Kidney epithelial cell (primary cell): ENCODE measurements around the gene TSHB. TPM values are rescaled to one million over a fixed set of nuclear protein-coding genes. Genes with fewer than 3 reads are reported as not detected.

Experiments
- DNase-seq: peaks from one replicate; pipeline ENCODE4 v3.0.0-alpha.2; 2010; ENCODE audit warnings: low read depth
- H3K27me3 ChIP-seq: 2 replicates; pipeline ENCODE4 v1.6.0; 2011; ENCODE audit warnings: low read length; ENCODE audit not compliant: control insufficient read depth, insufficient read depth
- H3K36me3 ChIP-seq: 2 replicates; pipeline ENCODE4 v1.5.1; 2011; ENCODE audit warnings: low read length; ENCODE audit not compliant: control insufficient read depth, insufficient read depth
- H3K4me3 ChIP-seq: 2 replicates; pipeline ENCODE4 v1.5.1; 2011; ENCODE audit warnings: low read depth, mild to moderate bottlenecking, control low read depth, low read length
- CTCF ChIP-seq: IDR thresholded peaks from 2 replicates; pipeline ENCODE4 v1.5.1; 2011; ENCODE audit warnings: mild to moderate bottlenecking, moderate library complexity, low read length, control low read depth, inconsistent platforms; ENCODE audit not compliant: insufficient read depth, poor library complexity, severe bottlenecking
- total RNA-seq: library from RNA; depleted of rRNA; stranded (reverse); fragments of >200 nt; gene quantifications from 2 replicates; pipeline ENCODE4 v1.2.3, GENCODE V29; 2015

Gene TSHB
- total RNA-seq, 1 donor from 2014 or later: not detected

DNA sequence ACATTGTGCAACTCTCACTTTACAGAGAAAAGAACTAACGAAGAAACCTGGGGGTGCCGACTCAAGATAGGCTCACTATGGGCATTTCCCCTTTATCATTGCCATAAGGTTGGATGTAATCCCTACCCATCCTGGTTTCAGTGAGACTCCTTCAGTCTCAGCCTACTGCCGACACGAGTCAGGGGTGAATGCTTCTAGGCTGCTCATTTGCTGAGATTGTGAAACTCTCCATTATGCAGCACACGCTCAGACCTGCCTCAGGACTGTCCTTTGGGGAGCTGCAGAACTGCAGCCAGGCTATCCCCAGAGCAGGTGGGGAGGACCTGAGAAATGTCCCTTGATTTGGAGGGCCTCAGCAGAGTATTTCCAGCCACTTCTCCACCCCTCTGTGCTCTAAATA lies 22.2 kb downstream of the TSHB start:
- no peak for TF ChIP-seq CTCF
- Histone ChIP-seq H3K4me3 (no peak overlapping the region), H3K27me3 (no peaks in the 10 kb centered on the region), H3K36me3 (no peaks in the 10 kb centered on the region)
- no peak for DNase-seq

DNA sequence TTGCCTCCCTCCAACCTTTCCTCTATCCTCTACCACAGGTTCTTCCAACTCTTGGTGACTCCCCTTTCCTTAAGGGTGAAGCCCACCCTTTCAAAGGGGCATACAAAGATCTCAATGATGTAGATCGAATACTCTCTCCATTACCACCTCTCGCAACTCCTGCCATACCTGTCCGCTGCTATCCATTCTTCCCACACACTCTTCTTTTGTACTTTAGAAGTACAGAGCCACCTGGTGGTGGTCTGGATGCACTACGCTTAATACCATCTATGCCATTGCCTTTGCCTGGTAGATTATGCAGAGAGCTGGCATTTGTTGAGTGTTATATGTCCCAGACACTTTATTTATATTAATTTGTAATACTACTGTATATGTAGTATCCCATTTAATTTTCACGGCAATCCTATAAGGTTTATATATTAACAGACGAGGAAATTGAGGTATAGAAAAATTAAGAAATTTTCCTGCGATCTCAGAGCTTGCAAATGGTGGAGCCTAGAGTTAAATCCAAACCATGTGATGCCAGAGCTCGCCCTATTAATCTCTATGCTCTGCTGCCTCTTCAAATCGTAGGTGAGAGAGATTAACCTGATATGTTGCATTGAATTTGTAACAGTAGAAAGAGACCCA lies 22.9 kb downstream of the TSHB start:
- Histone ChIP-seq H3K36me3 (no peaks in the 10 kb centered on the region), H3K4me3 (no peak overlapping the region), H3K27me3 (no peaks in the 10 kb centered on the region)
- peak; percentile 16 for DNase-seq
- TF ChIP-seq CTCF: peak; percentile 87

GRCh38 chr1:115056395-115056798 lies 26.8 kb downstream of the TSHB start:
- no peak overlapping the region for H3K4me3 ChIP-seq
- TF ChIP-seq CTCF: no peak
- no peaks in the 10 kb centered on the region for H3K36me3 ChIP-seq
- peak; percentile 92 for DNase-seq
- no peaks in the 10 kb centered on the region for H3K27me3 ChIP-seq

DNA sequence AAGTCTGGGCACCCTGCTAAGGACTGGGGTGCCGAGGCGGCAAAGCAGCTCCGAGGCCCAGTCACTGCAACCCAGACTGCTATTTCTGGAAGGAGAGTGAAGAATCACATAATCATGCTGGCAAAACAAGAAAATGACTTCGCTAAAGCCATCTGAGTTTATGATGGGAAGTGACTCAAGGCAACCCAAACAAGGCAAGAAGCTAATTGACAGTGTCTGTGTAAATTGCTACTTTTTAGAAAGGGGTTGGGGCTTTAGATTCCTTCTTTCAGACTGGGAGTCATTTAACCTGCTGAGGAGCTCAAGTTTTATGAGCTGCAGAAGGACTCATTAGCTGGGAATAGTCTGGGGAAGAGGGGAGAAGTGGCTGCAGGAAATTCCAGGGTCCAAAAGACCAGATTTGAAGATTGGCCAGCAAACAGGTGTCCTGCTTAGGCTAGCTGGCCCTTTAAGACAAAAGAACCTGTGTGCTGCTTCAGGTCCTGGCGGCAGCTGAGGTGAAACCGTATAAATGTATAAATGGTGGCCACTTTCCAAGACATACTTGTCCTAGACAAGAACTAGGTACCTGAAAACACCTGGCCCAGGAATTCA lies 28.1 kb downstream of the TSHB start:
- no peak for TF ChIP-seq CTCF
- no peaks in the 10 kb centered on the region for H3K36me3 ChIP-seq
- H3K27me3 ChIP-seq: no peaks in the 10 kb centered on the region
- H3K4me3 ChIP-seq: no peak overlapping the region
- DNase-seq: no peak

- Histone ChIP-seq H3K27me3 (no peaks in the 10 kb centered on the region), H3K4me3 (no peak overlapping the region), H3K36me3 (no peaks in the 10 kb centered on the region)
- DNase-seq: no peak
- TF ChIP-seq CTCF: no peak
Observed at GRCh38 chr1:115059316-115059715, 29.7 kb downstream of the TSHB start.

DNA sequence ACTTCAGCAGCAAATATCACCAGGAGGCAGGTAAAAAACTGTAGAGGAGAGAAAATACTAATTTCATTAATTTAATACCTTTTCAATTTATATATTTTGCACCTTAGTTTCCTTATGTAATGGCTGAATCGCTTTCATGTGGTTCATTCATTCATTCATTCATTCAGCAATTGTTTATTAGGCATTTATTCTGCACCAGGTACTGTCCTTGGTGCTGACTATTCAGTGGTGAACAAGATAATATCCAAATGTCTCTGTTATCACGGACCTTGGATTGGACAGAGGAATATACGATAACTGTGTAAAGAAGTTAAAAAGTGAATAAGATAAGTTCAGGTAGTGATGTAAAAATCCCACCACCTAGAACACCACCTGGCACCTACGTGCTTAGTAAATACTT lies 30.9 kb downstream of the TSHB start:
- Histone ChIP-seq H3K4me3 (no peak overlapping the region), H3K27me3 (no peaks in the 10 kb centered on the region), H3K36me3 (no peaks in the 10 kb centered on the region)
- no peak for DNase-seq
- TF ChIP-seq CTCF: no peak
